ENCODE results near the gene LPAR5.

GRCh38 chr12:6635856-6636531 is at the start of gene LPAR5:
- TF ChIP-seq EZH2phosphoT487 (IDR thresholded peaks at IDR 0.05; ENCODE audit: unreplicated experiment) (no peak), POLR2AphosphoS5 (IDR thresholded peaks at IDR 0.05; ENCODE audit: low read depth) (no peak), CTCF (conservative IDR thresholded peaks at IDR 0.05; ENCODE audit: low read depth in 2 of 2) (no peak)
